T-cell (primary cell): ENCODE measurements around the gene STING1. TPM values are rescaled to one million over a fixed set of nuclear protein-coding genes. Genes with fewer than 3 reads are reported as not detected.

Source experiments
- ATAC-seq, 4 experiments: fragments of 200-7000 bp in 3 of 4; fragments of 150-1000 bp in 1 of 4; cut with Tn5 transposase; replicated peaks in 1 of 4; 1 replicate in 3 of 4; 2 replicates in 1 of 4; pipeline ENCODE4 v1.10.0; 2021; ENCODE audit warnings: moderate library complexity in 3 of 4, mild to moderate bottlenecking in 2 of 4, moderate number of reproducible peaks in 1 of 4
- CTCF ChIA-PET, 2 donors: fragments of 300-600 bp; sonication (Branson Sonifier 250); formaldehyde crosslinking; loops; one replicate each; lab custom pipeline; 2022; ENCODE audit warnings: antibody characterized with exemption in 2 of 2; lab: Charles Lee
- POLR2A ChIA-PET, 2 donors: fragments of 300-600 bp; sonication (Branson Sonifier 250); formaldehyde crosslinking; loops; one replicate each; lab custom pipeline; 2022; ENCODE audit warnings: antibody characterized with exemption in 2 of 2; lab: Charles Lee
- DNase-seq, 35 experiments: peaks; one replicate each; pipeline versions ENCODE4 v3.0.0 to v3.0.0-alpha.2; 2013 to 2023
- H3K27ac ChIP-seq: one replicate; pipeline ENCODE4 v1.5.1; 2013; ENCODE audit warnings: low read length
- H3K27me3 ChIP-seq, 2 experiments: replicated peaks in 1 of 2; 1 replicate in 1 of 2; 2 replicates in 1 of 2; pipeline versions ENCODE4 v1.6.1 to v1.7.0; 2013; ENCODE audit warnings: low read length in 1 of 2, mixed read lengths in 1 of 2; ENCODE audit not compliant: control insufficient read depth in 2 of 2, insufficient read depth in 2 of 2; ENCODE audit errors: extremely low read depth in 1 of 2
- H3K36me3 ChIP-seq, 2 donors: 1 replicate in 1 of 2; 2 replicates in 1 of 2; pipeline versions ENCODE4 v1.6.1 to v1.7.0; 2013; ENCODE audit warnings: low read length in 1 of 2; ENCODE audit not compliant: control insufficient read depth in 2 of 2, insufficient read depth in 1 of 2; ENCODE audit errors: extremely low read depth in 1 of 2
- H3K4me1 ChIP-seq, 2 experiments: 1 replicate in 1 of 2; 2 replicates in 1 of 2; pipeline versions ENCODE4 v1.6.1 to v1.7.0; 2013; ENCODE audit warnings: low read length in 2 of 2, mixed read lengths in 1 of 2; ENCODE audit not compliant: insufficient read depth in 2 of 2, control insufficient read depth in 1 of 2; ENCODE audit errors: extremely low read depth in 1 of 2
- H3K4me3 ChIP-seq, 2 donors: 1 replicate in 1 of 2; 2 replicates in 1 of 2; pipeline versions ENCODE4 v1.5.1 to v1.7.0; 2013; ENCODE audit warnings: mild to moderate bottlenecking in 2 of 2, low read length in 1 of 2, moderate library complexity in 1 of 2; ENCODE audit not compliant: control insufficient read depth in 1 of 2; ENCODE audit errors: extremely low read depth in 1 of 2
- H3K9me3 ChIP-seq: 2 replicates; pipeline ENCODE4 v1.7.0; 2013
- H3K27ac Mint-ChIP-seq, 2 donors: one replicate each; pipeline ENCODE4 v1.8.0; 2020 to 2021; ENCODE audit warnings: mild to moderate bottlenecking in 2 of 2, mixed read lengths in 2 of 2
- H3K27me3 Mint-ChIP-seq, 2 donors: one replicate each; pipeline ENCODE4 v1.8.0; 2021 to 2022; ENCODE audit warnings: mixed read lengths in 2 of 2
- H3K36me3 Mint-ChIP-seq: one replicate; pipeline ENCODE4 v1.8.0; 2021; ENCODE audit warnings: mixed read lengths
- H3K4me1 Mint-ChIP-seq, 3 donors: one replicate each; pipeline ENCODE4 v1.8.0; 2020 to 2022; ENCODE audit warnings: mixed read lengths in 3 of 3, mild to moderate bottlenecking in 1 of 3
- H3K4me3 Mint-ChIP-seq, 3 donors: one replicate each; pipeline ENCODE4 v1.8.0; 2020 to 2022; ENCODE audit warnings: mild to moderate bottlenecking in 3 of 3, mixed read lengths in 3 of 3, moderate library complexity in 3 of 3
- H3K9me3 Mint-ChIP-seq, 3 donors: one replicate each; pipeline ENCODE4 v1.8.0; 2020 to 2022; ENCODE audit warnings: mixed read lengths in 3 of 3
- WGBS: methylation state at CpG from one replicate; pipeline ENCODE4 v1.1.5; 2013; ENCODE audit warnings: missing lambda C conversion rate; ENCODE audit not compliant: insufficient coverage; 5-methylcytosine and 5-hydroxymethylcytosine counted together
- total RNA-seq, 35 experiments: library from RNA in 6 of 35; stranded (reverse) in 6 of 35; fragments of 120-200 nt in 1 of 35; gene quantifications; one replicate each; pipeline versions ENCODE4 v1.2.1 to v1.2.4 and lab custom pipeline; 2013 to 2026

Gene STING1
- total RNA-seq, 5 donors from 2014 or later (not counting 1 experiment from before 2014, with no cell fraction given): 102 to 181 (median 138) TPM

DNA sequence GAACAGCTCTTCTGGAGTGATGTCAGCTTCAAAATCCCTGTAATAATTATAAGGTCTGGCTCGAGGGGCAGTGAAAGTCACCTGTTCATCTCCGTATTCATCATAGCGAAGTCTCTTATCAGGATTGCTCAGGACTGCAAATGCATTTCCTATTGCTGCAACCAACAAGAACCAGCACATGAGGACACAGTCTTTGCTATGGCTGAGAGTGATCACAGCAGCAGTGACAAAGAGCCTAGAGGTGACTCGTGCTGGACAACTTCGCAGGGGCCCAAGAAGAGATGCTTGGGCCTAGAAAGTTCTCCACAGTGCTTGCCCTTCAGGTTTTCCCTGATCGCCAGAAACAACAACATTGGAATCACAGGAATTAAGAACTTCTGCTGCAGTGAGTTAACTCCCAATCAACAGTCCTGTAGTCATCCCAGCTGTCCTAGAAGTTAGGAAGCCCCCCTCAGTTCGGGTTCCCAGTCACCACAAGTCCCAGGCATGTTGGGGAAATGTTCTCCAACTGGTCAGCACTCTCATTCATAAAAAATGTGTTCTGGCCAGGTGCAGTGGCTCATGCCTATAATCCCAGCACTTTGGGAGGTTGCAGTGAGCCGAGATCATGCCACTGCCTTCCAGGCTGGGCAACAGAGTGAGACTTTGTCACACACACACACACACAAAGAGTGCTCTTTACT, 56.2 kb downstream of the STING1 start:
- Mint-ChIP-seq H3K27me3 (no peaks in the 10 kb centered on the region), H3K4me3 (no peak overlapping the region), H3K9me3 (no peaks in the 10 kb centered on the region), H3K36me3 (peaks cover 26% of the 10 kb centered on the region), H3K4me1 (peaks cover 15 to 21% (median 16%) of the 10 kb centered on the region in 3 donors), H3K27ac (no peak overlapping the region)
- ChIA-PET CTCF (interaction anchor here (0.6 to 1.3 kb wide), 4 partner anchors 12 to 91 kb away, joined by 3 to 7 read pairs (median 6); no protein-coding TSS in a partner anchor), POLR2A (interaction anchor here in 1 of 2 donors (0.5 kb wide), 1 partner anchor 84 kb away, joined by 3 read pairs; no protein-coding TSS in a partner anchor)
- 95% methylated on average over 6 of the region's 8 CpGs for WGBS
- Histone ChIP-seq H3K4me1 (peaks cover 0 to 8% of the 10 kb centered on the region in 2 experiments), H3K27me3 (no peaks in the 10 kb centered on the region), H3K9me3 (no peaks in the 10 kb centered on the region), H3K36me3 (peaks cover 0 to 3% of the 10 kb centered on the region in 2 donors), H3K4me3 (no peak overlapping the region), H3K27ac (no peak overlapping the region)
- no peak for DNase-seq
- no peak for ATAC-seq

Other genes with a start within 250 kb of the STING1 start
- gene MATR3, start 189.0 kb downstream of the STING1 start, total RNA-seq: 100 to 1,000 TPM; 187 to 359 (median 200) TPM
- gene PAIP2, start 140.9 kb downstream of the STING1 start, total RNA-seq: 100 to 1,000 TPM in 4 of 5 donors, 10 to 100 TPM in 1; 96.5 to 119 (median 101) TPM
- gene SLC23A1, start 99.5 kb downstream of the STING1 start, total RNA-seq: under 1 TPM in 2 of 5 donors, not detected in 3; 0.15 to 0.86 TPM
- gene MZB1, start 92.8 kb downstream of the STING1 start, total RNA-seq: 1 to 10 TPM; 2.2 to 6.5 (median 5.0) TPM
- 1 to 10 TPM in 3 of 5 donors, under 1 TPM in 2; 0.58 to 1.7 (median 1.5) TPM for gene PROB1, start 87.7 kb downstream of the STING1 start, total RNA-seq
- gene SPATA24, start 78.7 kb downstream of the STING1 start, total RNA-seq: 1 to 10 TPM; 3.6 to 9.0 (median 4.8) TPM
- gene DNAJC18, start 43.2 kb downstream of the STING1 start, total RNA-seq: 1 to 10 TPM; 4.7 to 7.2 (median 6.4) TPM
- gene ECSCR, start 20.0 kb downstream of the STING1 start, total RNA-seq: under 1 TPM in 1 of 5 donors, not detected in 4; 0.70 TPM
- 1 to 10 TPM in 1 of 5 donors, under 1 TPM in 4; 0.13 to 1.1 (median 0.47) TPM for gene SMIM33, start 11.8 kb downstream of the STING1 start, total RNA-seq
- 100 to 1,000 TPM; 138 to 176 (median 152) TPM for gene UBE2D2, start 78.6 kb upstream of the STING1 start, total RNA-seq
- gene CXXC5, start 165.6 kb upstream of the STING1 start, total RNA-seq: 1 to 10 TPM; 5.1 to 7.6 (median 6.2) TPM